ENCODE data around the gene APLF. TPM values are rescaled to one million over a fixed set of nuclear protein-coding genes. Genes with fewer than 3 reads are reported as not detected.

The APLF gene
- total RNA-seq, 2 experiments from 2014 or later: 6.1 to 7.6 TPM

- Histone ChIP-seq H3K36me3 (ENCODE audit: insufficient read depth, low read length) (peaks cover 6% of the 10 kb centered on the region; the same call in 1 of the 2 replicates), H3K4me1 (ENCODE audit: insufficient read depth, low read length, poor library complexity, severe bottlenecking) (peaks cover 45% of the 10 kb centered on the region), H3K4me3 (ENCODE audit: low read depth, low read length, poor library complexity, severe bottlenecking) (no peak overlapping the region), H3K9me2 (ENCODE audit: insufficient read depth, low read length) (no peaks in the 10 kb centered on the region), H2AFZ (ENCODE audit: low read length) (peak overlapping the region; percentile 54; the same call in 1 of the 2 replicates), H4K20me1 (ENCODE audit: insufficient read depth, low read length) (no peaks in the 10 kb centered on the region), H3K4me2 (ENCODE audit: low read length) (no peak overlapping the region), H3K79me2 (ENCODE audit: insufficient read depth, low read depth, low read length) (no peaks in the 10 kb centered on the region), H3K27ac (ENCODE audit: low read depth, low read length, poor library complexity, severe bottlenecking) (no peak overlapping the region), H3K9me3 (ENCODE audit: low read length) (peaks cover 16% of the 10 kb centered on the region; the same call in 1 of the 2 replicates)
- intact Hi-C loops (cut with micrococcal nuclease; ENCODE audit: unreplicated experiment): no loop called here
- POLR2A ChIA-PET: interaction anchor here (1.0 kb wide), 1 partner anchor 14 kb away, joined by 3 read pairs; no protein-coding TSS in a partner anchor
- CTCF ChIA-PET (ENCODE audit: unreplicated experiment): no interaction called here
- DNase-seq (ENCODE audit: low spot score): no peak
- no TSS peak for BruUV-seq (replicated peaks)
- TF ChIP-seq CTCF (conservative IDR thresholded peaks at IDR 0.05; ENCODE audit: low read length) (no peak), EZH2phosphoT487 (IDR thresholded peaks at IDR 0.05; ENCODE audit: borderline replicate concordance, low read depth, low read length) (no peak)
These were observed 32.4 kb upstream of the APLF start for GRCh38 chr2:68434981-68435380.

GRCh38 chr2:68435615-68436014 is 31.8 kb upstream of the APLF start:
- DNase-seq (ENCODE audit: low spot score): no peak
- peaks cover 16% of the 10 kb centered on the region; the same call in 1 of the 2 replicates for H3K9me3 ChIP-seq (ENCODE audit: low read length)
- no peak overlapping the region for H3K27ac ChIP-seq (ENCODE audit: low read depth, low read length, poor library complexity, severe bottlenecking)
- peak overlapping the region; percentile 88; the same call in 1 of the 2 replicates for H2AFZ ChIP-seq (ENCODE audit: low read length)
- H4K20me1 ChIP-seq (ENCODE audit: insufficient read depth, low read length): no peaks in the 10 kb centered on the region
- POLR2A ChIA-PET: interaction anchor here (1.0 to 1.9 kb wide), 4 partner anchors 8 to 25 kb away, joined by 3 to 16 read pairs (median 6); no protein-coding TSS in a partner anchor
- intact Hi-C loops (cut with micrococcal nuclease; ENCODE audit: unreplicated experiment): no loop called here
- H3K4me3 ChIP-seq (ENCODE audit: low read depth, low read length, poor library complexity, severe bottlenecking): no peak overlapping the region
- no TSS peak for BruUV-seq (replicated peaks)
- H3K36me3 ChIP-seq (ENCODE audit: insufficient read depth, low read length): peaks cover 6% of the 10 kb centered on the region; the same call in 1 of the 2 replicates
- CTCF ChIA-PET (ENCODE audit: unreplicated experiment): interaction anchor here (1.4 kb wide), 1 partner anchor 14 kb away, joined by 5 read pairs; no protein-coding TSS in a partner anchor
- H3K4me2 ChIP-seq (ENCODE audit: low read length): no peak overlapping the region
- no peaks in the 10 kb centered on the region for H3K79me2 ChIP-seq (ENCODE audit: insufficient read depth, low read depth, low read length)
- peaks cover 51% of the 10 kb centered on the region for H3K4me1 ChIP-seq (ENCODE audit: insufficient read depth, low read length, poor library complexity, severe bottlenecking)
- TF ChIP-seq EZH2phosphoT487 (IDR thresholded peaks at IDR 0.05; ENCODE audit: borderline replicate concordance, low read depth, low read length) (no peak), CTCF (conservative IDR thresholded peaks at IDR 0.05; ENCODE audit: low read length) (no peak)
- H3K9me2 ChIP-seq (ENCODE audit: insufficient read depth, low read length): no peaks in the 10 kb centered on the region

- peak overlapping the region; percentile 88 for H2AFZ ChIP-seq (ENCODE audit: low read length)
These were observed 31.1 kb upstream of the APLF start for GRCh38 chr2:68436270-68436669.

More at GRCh38 chr2:68436270-68436669, 31.1 kb upstream of the APLF start:
- Histone ChIP-seq H3K4me3 (ENCODE audit: low read depth, low read length, poor library complexity, severe bottlenecking) (no peak overlapping the region), H3K27ac (ENCODE audit: low read depth, low read length, poor library complexity, severe bottlenecking) (no peak overlapping the region), H3K9me3 (ENCODE audit: low read length) (peaks cover 16% of the 10 kb centered on the region; the same call in 1 of the 2 replicates), H3K4me1 (ENCODE audit: insufficient read depth, low read length, poor library complexity, severe bottlenecking) (peaks cover 58% of the 10 kb centered on the region), H4K20me1 (ENCODE audit: insufficient read depth, low read length) (no peaks in the 10 kb centered on the region), H3K4me2 (ENCODE audit: low read length) (peak overlapping the region; percentile 24), H3K36me3 (ENCODE audit: insufficient read depth, low read length) (peaks cover 6% of the 10 kb centered on the region; the same call in 1 of the 2 replicates), H3K9me2 (ENCODE audit: insufficient read depth, low read length) (no peaks in the 10 kb centered on the region), H3K79me2 (ENCODE audit: insufficient read depth, low read depth, low read length) (no peaks in the 10 kb centered on the region)
- no peak for DNase-seq (ENCODE audit: low spot score)
- CTCF ChIA-PET (ENCODE audit: unreplicated experiment): interaction anchor here (1.4 kb wide), 1 partner anchor 15 kb away, joined by 5 read pairs; no protein-coding TSS in a partner anchor
- TF ChIP-seq EZH2phosphoT487 (IDR thresholded peaks at IDR 0.05; ENCODE audit: borderline replicate concordance, low read depth, low read length): no peak
- no peak for TF ChIP-seq CTCF (conservative IDR thresholded peaks at IDR 0.05; ENCODE audit: low read length)
- intact Hi-C loops (cut with micrococcal nuclease; ENCODE audit: unreplicated experiment): no loop called here
- BruUV-seq (replicated peaks): no TSS peak
- POLR2A ChIA-PET: interaction anchor here (0.5 to 1.9 kb wide), 10 partner anchors 9 to 525 kb away, joined by 3 to 16 read pairs (median 3); partner anchors contain the start of gene PLEK

Data from OCI-LY7 (cell line).